GM19193 (cell line): ENCODE measurements around the gene MECP2.

Experiments used
- POLR2A ChIP-seq: IDR thresholded peaks from 4 replicates; pipeline ENCODE4 v1.6.1; 2011; ENCODE audit not compliant: insufficient read depth, insufficient read length; ENCODE audit errors: extremely low read depth

MECP2 gene

DNA sequence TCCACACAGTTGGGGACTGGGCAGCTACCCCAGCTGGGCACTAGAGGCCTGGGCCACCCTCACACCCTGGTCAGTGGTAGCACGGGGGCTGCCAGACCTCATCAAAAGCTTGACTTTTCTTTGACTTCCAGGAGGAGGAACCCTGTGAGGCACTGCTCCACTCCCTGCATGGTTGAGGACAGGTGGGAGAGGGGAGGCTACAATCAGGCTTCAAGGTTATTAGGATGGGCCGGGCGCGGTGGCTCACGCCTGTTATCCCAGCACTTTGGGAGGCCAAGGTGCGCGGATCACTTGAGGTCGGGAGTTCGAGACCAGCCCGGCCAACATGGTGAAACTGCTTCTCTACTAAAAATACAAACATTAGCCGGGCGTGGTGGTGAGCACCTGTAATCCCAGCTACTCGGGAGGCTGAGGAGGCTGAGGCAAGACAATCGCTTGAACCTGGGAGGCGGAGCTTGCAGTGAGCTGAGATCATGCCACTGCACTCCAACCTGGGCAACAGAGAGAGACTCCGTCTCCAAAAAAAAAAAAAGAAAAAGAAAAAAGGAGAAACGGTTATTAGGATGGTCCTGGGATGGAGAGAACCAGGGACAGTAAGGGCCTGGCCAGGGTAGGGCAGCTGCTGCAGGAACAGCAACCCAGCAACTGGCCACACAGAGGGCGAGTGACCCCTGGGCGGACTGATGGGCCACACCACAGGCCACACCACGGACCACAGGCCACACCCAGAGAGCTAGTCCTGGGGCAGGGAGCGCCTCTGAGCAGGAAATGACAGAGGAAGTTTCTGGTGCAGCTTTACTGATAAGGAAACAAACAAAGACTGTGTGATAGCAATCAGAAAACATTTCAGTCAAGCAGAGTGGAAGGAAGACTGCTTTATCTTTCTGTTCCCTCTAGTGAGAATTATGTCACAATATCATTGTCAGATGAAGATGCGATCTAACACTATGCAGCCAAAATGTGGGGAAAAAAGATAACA, 26.0 kb upstream of the MECP2 start:
- no peak for TF ChIP-seq POLR2A

DNA sequence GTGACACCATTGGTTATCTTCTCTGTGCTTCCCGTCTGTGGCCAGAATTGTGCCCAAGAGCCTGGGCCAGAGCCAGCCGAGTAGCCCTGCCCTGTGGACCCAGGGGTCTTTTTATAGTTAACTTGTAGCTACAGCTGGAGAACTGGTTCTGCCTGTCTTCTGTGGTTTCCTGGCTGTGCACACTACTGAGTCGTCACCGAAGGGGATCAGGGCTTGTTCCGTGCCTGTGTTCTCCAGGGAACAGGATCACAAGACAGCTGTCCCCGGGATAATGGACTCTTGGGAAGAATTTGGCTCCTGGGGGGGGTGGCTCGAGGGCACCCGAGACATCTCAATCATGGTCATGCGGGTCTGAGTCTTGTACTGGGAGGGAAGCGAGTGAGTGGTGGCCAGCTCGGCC, 24.4 kb upstream of the MECP2 start:
- TF ChIP-seq POLR2A = no peak

DNA sequence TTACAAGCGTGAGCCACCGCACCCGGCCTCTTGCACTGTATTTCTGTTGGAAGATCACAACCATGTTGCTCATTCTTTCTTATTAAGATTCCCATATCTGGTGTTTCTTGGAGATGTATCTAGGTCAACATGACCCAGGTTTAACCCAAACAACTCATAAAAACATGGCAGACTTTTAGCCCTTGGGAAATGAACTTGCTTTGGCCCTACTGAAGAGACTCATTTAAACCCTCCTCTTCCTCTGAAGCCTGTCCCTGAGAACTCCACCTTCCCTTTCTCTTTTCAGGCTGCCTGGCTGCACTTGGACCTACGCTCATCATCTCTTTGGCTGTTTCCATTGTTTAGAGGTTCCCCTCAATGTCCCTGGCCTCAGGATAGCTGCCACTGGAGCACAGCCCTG, 23.7 kb upstream of the MECP2 start:
- TF ChIP-seq POLR2A = no peak

DNA sequence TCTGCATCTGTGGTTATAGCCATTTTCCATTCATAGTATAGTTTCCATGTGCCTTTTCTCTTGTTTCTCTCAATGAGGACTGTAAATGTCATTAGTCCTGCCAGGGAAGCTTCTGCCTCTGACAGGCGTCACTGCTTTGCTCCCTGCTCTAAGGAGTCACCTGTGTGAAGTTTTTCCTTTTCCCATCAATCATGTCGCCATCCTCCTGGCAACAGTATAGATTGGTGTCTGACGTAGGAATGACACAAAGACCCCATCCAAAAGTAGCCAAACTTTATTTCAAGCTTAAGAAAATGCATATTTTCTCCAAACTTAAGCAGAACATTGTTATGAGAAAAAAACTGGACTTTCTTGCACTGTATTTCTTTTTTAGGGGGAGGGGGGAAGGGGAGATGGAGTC, 23.1 kb upstream of the MECP2 start:
- no peak for TF ChIP-seq POLR2A

DNA sequence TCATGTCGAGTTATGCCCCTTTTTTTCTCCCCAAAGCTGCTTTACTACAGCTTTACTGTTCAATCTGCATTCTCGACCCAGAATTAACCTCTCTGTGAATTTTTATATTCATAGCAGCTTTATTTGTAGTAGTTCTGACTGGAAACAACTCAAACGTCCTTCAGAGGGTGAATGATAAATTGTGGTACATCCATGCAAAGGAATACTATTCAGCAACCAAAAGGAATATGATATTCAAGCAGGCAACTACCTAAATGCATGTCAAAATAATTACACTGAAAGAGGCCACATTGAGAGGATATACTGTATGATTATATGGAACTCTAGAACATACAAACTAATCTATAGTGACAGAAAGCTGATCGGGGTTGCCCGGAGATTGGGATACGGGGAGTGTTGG, 20.0 kb upstream of the MECP2 start:
- TF ChIP-seq POLR2A = no peak

DNA sequence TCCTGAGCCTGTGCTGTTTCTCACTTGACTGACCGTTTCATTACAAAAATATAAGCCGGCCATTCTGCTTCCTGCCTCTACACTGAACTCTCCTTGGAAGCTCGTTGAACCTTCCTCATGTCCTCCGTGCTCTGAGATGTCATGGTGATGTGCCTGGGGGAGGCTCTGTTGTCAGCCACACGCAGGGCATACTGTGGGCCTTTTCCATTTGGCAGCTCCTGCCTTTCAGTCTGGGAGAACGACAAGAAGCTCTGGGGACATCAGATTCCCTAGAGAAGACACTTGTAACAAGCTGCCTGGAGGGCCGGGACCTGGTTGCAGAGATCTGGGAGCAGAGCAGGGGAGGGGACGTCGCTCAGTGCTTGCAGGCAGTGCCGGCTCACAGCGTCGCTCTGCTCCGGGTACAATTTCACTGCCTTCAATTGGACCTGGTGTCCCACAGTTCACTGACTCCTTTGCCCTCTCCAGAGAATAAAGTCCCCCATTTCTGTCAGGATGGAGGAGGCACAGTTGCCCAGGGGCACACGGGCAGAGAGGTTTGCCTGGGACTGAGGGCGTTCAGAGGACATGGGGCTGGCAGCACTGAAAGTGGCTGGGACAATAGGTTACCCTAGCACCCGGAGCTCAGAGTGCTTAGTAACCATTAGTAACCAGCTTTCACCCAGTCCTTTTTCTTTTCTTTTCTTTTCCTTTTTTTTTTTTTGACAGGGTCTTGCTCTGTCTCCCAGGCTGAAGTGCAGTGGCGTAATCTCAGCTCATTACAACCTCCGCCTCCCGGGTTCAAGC, 19.1 kb upstream of the MECP2 start:
- no peak for TF ChIP-seq POLR2A

- no peak for TF ChIP-seq POLR2A
These were observed 18.2 kb upstream of the MECP2 start for GRCh38 chrX:154115750-154116149.

- no peak for TF ChIP-seq POLR2A
These were observed 17.6 kb upstream of the MECP2 start for GRCh38 chrX:154115071-154115470.

GRCh38 chrX:154114652-154115051, 17.1 kb upstream of the MECP2 start:
- no peak for TF ChIP-seq POLR2A

DNA sequence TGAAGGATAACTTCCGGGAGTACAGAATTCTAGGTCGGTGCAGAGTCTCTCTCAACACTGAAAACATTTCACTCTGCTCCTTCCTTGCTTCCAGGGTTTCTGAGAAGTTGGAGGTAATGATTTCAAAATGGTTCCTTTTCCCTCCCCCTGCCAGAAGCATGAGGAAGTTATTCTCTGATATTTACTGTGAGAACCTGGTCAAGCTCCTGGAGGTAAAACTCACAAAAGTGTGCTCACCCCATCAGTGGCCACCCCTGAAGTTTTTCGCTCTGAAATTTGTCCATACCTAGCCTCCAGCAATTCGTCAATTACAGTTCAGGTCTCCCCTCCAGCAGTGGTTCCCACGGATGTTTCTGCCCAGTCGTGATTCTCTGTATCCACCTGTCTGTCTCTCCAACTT, 16.2 kb upstream of the MECP2 start:
- no peak for TF ChIP-seq POLR2A

GRCh38 chrX:154098551-154098950, 1.0 kb upstream of the MECP2 start:
- TF ChIP-seq POLR2A = no peak

- no peak for TF ChIP-seq POLR2A
These were observed 421 bp downstream of the MECP2 start for GRCh38 chrX:154097003-154097588.

DNA sequence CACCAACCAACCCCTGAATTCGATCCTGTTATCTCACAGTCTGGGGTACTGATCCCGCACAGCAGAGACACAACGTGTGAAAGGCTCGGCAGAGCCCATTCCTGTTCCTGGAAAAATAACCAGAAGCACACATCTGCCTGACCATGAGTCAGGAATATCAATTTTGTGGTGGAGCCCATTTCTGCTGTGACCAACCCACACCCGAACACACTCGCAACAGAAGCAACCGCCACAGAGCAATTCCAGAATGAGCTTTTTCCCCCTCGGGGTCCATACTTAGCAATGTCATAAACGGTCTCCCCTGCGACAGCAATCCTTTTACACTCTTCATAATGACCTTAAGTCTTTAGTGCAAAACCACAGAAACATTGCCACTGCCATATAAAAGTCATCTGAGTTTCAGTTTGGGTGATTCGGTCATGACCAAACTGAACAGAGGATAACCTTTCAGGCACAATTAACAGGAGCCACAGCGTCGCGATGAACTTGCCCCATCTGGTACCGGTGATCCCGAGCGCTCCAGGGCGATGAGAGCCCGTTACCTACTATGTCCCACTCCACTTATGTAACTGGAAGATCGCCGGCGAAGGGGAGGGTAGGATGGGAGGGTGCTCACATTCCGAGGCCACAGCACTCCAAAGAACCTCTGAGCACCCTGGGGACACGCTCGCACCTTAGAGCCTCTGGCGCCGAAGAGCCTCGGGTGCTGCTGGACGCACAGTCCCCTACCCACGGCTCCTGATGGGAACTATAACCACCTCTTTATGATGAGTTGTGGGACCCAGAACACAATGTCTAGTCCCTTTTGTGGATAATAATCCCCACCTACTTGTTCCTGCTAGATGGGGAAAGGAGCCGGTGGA, 1.1 kb downstream of the MECP2 start:
- no peak for TF ChIP-seq POLR2A

DNA sequence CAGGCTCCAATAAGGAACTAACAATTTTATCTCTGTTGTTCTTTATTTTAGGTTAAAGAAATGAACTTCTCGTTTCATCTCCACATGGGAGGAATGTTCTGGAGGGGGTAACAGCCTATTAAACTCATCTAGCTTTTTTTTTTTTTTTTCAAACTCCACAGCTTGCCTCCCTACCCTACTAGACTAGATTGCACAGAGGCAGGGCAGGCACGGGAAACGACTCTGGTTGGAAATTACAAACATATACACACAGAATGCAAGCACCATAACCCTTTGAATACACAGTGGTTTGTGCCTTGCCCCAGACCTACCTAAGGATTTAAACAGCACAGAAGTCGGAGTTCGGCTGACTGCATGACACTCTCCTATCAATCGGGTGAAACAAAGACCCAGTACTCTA, 2.7 kb downstream of the MECP2 start:
- no peak for TF ChIP-seq POLR2A
